ENCODE results near the gene ALOX15.

Gene ALOX15

DNA sequence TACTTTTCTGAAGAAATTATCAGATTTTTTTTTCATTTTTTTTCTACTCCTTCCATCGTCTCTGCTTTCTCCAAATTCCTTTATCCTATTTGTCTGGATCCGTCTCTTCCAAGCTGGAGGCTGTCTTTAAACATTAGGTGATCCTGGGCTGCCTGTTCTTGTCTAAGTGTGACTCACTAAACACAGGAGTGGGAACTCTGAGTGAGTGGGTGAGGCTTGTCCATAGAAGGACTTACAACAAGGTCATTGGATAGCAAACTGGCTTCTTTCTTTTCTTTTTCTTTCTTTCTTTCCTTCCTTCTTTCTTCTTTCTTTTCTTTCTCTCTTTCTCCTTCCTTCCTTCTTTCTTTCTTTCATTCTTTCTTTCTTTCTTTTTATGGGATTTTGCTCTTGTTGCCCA, 18.2 kb downstream of the ALOX15 start:
- no peaks in the 10 kb centered on the region for H4K20me1 ChIP-seq (ENCODE audit: control insufficient read depth, insufficient read depth, low read depth, low read length)
- H3K27me3 ChIP-seq (ENCODE audit: control insufficient read depth, low read length) = peaks cover 10% of the 10 kb centered on the region; the same call in 1 of the 2 replicates
- H3K9me3 ChIP-seq (ENCODE audit: control insufficient read depth, insufficient read depth, low read length) = peaks cover 13% of the 10 kb centered on the region; the same call in 1 of the 2 replicates
- no peak overlapping the region for H3K27ac ChIP-seq (ENCODE audit: low read depth, low read length)
- no peaks in the 10 kb centered on the region for H3K9me2 ChIP-seq (replicated peaks; ENCODE audit: control insufficient read depth, low read length)
- H3K4me3 ChIP-seq (ENCODE audit: low read length) = no peak overlapping the region
- TF ChIP-seq EZH2phosphoT487 (IDR thresholded peaks at IDR 0.05; ENCODE audit: borderline replicate concordance, low read length) = no peak
- TF ChIP-seq, protein P1, sequence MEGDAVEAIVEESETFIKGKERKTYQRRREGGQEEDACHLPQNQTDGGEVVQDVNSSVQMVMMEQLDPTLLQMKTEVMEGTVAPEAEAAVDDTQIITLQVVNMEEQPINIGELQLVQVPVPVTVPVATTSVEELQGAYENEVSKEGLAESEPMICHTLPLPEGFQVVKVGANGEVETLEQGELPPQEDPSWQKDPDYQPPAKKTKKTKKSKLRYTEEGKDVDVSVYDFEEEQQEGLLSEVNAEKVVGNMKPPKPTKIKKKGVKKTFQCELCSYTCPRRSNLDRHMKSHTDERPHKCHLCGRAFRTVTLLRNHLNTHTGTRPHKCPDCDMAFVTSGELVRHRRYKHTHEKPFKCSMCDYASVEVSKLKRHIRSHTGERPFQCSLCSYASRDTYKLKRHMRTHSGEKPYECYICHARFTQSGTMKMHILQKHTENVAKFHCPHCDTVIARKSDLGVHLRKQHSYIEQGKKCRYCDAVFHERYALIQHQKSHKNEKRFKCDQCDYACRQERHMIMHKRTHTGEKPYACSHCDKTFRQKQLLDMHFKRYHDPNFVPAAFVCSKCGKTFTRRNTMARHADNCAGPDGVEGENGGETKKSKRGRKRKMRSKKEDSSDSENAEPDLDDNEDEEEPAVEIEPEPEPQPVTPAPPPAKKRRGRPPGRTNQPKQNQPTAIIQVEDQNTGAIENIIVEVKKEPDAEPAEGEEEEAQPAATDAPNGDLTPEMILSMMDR (IDR thresholded peaks at IDR 0.05; ENCODE audit: low read depth, low read length, poor library complexity, severe bottlenecking) = no peak
- no peaks in the 10 kb centered on the region for H3F3A ChIP-seq (ENCODE audit: control insufficient read depth, insufficient read depth)
- no peaks in the 10 kb centered on the region for H3K36me3 ChIP-seq (ENCODE audit: control insufficient read depth, low read length)
- H3K79me2 ChIP-seq (ENCODE audit: control insufficient read depth, low read length) = no peaks in the 10 kb centered on the region
- no peak overlapping the region for H3K4me2 ChIP-seq (ENCODE audit: low read length)
- H3K4me1 ChIP-seq (ENCODE audit: control insufficient read depth, low read length) = peaks cover 4% of the 10 kb centered on the region; the same call in 1 of the 2 replicates

DNA sequence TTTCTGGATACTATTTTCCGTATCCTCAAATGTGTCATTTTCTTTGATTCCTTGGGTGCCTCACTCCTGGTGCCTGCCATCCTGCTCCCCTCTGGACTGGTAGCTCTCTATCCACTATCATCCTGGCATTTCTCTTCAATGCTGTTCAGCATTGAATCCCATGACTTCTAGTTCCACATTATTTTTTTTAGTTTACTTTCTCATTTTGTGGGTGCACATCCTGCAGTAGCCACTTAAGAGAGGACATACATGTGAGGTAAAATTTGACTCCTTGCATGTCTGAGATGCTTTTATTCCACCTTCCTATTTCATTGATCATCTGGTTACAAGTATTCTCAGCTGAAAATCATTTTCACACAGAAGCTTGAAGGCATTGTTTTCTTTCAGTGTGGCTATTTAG, 19.1 kb downstream of the ALOX15 start:
- Histone ChIP-seq H3K9me3 (ENCODE audit: control insufficient read depth, insufficient read depth, low read length) (peaks cover 13% of the 10 kb centered on the region; the same call in 1 of the 2 replicates), H3K9me2 (replicated peaks; ENCODE audit: control insufficient read depth, low read length) (no peaks in the 10 kb centered on the region), H4K20me1 (ENCODE audit: control insufficient read depth, insufficient read depth, low read depth, low read length) (no peaks in the 10 kb centered on the region), H3F3A (ENCODE audit: control insufficient read depth, insufficient read depth) (no peaks in the 10 kb centered on the region), H3K27ac (ENCODE audit: low read depth, low read length) (no peak overlapping the region), H3K36me3 (ENCODE audit: control insufficient read depth, low read length) (no peaks in the 10 kb centered on the region), H3K4me2 (ENCODE audit: low read length) (no peak overlapping the region), H3K79me2 (ENCODE audit: control insufficient read depth, low read length) (no peaks in the 10 kb centered on the region), H3K4me1 (ENCODE audit: control insufficient read depth, low read length) (peaks cover 4% of the 10 kb centered on the region; the same call in 1 of the 2 replicates), H3K27me3 (ENCODE audit: control insufficient read depth, low read length) (peaks cover 10% of the 10 kb centered on the region; the same call in 1 of the 2 replicates), H3K4me3 (ENCODE audit: low read length) (no peak overlapping the region)
- TF ChIP-seq, protein P1 (IDR thresholded peaks at IDR 0.05; ENCODE audit: low read depth, low read length, poor library complexity, severe bottlenecking) = no peak
- no peak for TF ChIP-seq EZH2phosphoT487 (IDR thresholded peaks at IDR 0.05; ENCODE audit: borderline replicate concordance, low read length)

DNA sequence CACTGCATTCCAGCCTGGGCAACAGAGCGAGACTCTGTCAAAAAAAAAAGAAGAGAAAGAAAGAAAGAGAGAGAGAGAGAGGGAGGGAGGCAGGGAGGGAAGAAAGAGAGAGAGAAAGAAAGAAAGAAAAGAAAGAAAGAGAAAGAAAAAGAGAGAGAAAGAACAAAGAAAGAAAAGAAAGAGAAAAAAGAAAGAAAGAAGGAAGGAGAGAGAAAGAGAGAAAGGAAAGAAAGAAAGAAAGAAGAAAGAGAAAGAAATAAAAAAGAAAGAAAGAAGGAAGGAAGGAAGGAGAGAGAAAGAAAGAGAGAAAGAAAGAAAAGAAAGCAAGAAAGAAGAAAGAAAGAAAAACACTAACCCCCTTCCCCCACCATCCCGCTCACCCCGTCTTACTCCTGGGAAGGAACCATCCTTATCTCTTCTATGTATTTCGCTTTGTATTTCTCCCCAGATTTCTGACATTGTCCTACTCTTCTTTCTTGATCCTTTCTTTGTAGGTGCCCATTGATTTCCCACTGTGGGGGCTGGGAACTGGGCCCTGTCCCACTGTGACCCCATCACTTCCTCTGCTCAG, 20.9 kb downstream of the ALOX15 start:
- Histone ChIP-seq H3K9me3 (ENCODE audit: control insufficient read depth, insufficient read depth, low read length) (peaks cover 13% of the 10 kb centered on the region; the same call in 1 of the 2 replicates), H3F3A (ENCODE audit: control insufficient read depth, insufficient read depth) (no peaks in the 10 kb centered on the region), H3K4me3 (ENCODE audit: low read length) (no peak overlapping the region), H3K27ac (ENCODE audit: low read depth, low read length) (no peak overlapping the region), H4K20me1 (ENCODE audit: control insufficient read depth, insufficient read depth, low read depth, low read length) (no peaks in the 10 kb centered on the region), H3K4me2 (ENCODE audit: low read length) (no peak overlapping the region), H3K4me1 (ENCODE audit: control insufficient read depth, low read length) (no peaks in the 10 kb centered on the region), H3K36me3 (ENCODE audit: control insufficient read depth, low read length) (no peaks in the 10 kb centered on the region), H3K79me2 (ENCODE audit: control insufficient read depth, low read length) (no peaks in the 10 kb centered on the region), H3K27me3 (ENCODE audit: control insufficient read depth, low read length) (peaks cover 8% of the 10 kb centered on the region; the same call in 1 of the 2 replicates), H3K9me2 (replicated peaks; ENCODE audit: control insufficient read depth, low read length) (no peaks in the 10 kb centered on the region)
- TF ChIP-seq EZH2phosphoT487 (IDR thresholded peaks at IDR 0.05; ENCODE audit: borderline replicate concordance, low read length) = no peak
- TF ChIP-seq, protein P1 (IDR thresholded peaks at IDR 0.05; ENCODE audit: low read depth, low read length, poor library complexity, severe bottlenecking) = no peak
